GM08714 (cell line): ENCODE results near the gene MTARC1.

Experiments
- H3K4me3 ChIP-seq: fragments of 200-500 bp; sonication (Bioruptor generic); 2 replicates; pipeline ENCODE4 v1.5.1; 2014; ENCODE audit warnings: mild to moderate bottlenecking, low read length, inconsistent platforms
- ZNF274 ChIP-seq: IDR thresholded peaks from 2 replicates; pipeline ENCODE4 v1.6.1; 2012; ENCODE audit warnings: mild to moderate bottlenecking, low read depth, low read length

MTARC1 gene

DNA sequence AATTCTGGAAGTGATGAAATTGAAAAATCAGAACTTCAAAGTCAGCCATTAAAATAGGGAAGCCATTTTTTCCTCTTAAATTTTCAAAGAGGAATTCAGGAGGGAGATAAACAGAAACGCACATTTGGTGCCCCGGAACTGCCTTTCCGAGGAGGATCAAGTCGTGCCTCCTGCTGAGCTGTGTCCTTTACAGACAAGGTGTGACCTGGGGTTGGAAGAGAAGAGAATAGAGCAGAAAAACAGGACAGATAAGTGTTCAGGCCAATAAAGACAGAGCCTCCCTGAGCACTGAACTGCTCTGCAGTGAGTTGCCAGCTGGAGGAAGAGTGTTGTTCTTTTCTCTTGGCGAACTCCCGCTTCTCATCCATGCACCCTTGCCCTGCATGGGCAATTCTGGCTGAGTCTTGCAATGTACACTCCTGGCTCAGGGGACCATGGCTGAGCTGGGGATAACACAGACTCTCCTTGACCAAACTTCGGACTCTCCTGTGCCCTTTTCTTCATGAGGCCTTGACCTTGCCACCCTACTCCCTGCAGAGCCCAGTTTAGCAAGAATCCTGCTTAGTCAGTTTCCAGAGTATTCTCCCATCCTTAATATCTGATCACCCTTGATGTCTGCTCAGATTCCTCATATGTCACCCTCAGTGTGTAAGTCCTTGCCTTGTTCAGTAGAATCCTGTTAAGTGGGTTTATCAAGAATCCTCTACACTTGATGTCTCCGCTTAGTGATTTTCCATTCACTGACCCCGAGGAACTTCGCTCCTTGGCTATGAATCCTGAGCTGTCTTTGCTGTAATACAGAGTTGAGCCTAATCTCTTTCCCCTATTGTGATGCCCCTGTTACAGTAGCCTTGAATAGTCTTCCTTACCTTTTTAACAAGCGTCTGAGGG lies 1.3 kb upstream of the MTARC1 start:
- TF ChIP-seq ZNF274 = no peak

DNA sequence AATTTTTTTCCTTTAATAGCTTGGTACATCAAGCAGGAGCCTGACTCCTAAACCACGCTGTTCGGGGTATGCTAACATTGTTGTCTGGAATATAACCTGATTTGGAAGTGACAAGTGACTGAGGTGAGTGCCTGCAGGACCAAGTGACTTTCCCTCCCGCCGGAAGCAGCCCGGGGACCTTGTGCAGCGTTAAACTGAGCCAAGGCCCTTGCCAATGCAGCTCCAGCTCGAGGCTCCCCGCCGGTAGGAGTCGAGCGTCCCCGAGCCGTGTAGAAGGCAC lies 716 bp upstream of the MTARC1 start:
- H3K4me3 ChIP-seq = no peak overlapping the region
- TF ChIP-seq ZNF274 = no peak

More for the DNA sequence above, 1.3 kb upstream of the MTARC1 start:
- no peak overlapping the region for H3K4me3 ChIP-seq

DNA sequence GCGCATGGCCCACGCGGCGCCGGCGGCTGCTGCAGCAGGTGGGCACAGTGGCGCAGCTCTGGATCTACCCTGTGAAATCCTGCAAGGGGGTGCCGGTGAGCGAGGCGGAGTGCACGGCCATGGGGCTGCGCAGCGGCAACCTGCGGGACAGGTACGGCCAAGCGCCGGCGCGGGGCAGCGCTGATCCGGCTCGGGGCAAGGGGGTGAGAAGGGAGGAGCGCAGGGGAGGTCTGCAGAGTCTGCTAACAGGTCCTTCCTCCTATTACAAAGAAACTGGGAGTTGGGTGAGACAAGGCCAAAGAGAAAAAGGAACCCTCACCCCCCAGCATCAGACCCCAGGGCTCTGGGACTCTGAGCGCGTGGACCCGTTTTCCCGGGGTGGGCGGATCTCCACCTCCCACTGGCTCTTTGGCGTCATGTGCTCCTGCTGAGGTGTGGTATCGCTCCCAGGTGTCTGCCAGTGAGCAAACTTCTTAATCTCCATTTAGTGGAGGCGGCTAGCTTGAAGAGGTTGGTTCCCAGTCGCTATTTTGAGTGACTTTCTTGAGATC lies 431 bp downstream of the MTARC1 start:
- no peak for TF ChIP-seq ZNF274
- H3K4me3 ChIP-seq = peak overlapping the region; percentile 25; the same call in 1 of the 2 replicates

DNA sequence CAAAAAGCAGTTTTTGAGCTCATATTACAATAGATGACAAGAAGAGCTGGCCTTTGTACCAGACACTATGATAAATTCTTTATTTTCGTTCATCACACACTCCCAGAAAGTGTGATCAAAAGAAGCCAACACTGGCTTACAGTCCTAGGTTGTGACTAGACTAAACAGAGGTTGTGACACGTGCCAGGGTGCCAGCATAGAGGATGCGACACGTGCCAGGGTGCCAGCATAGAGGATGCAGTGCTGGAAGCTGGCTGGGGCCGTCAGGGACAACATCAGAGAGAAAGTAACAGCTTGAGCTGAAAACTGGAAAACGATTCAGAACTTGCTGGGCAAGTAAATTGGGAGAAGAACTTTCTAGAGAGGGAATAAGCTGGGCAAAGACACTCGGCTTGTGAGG lies 2.2 kb downstream of the MTARC1 start:
- H3K4me3 ChIP-seq = no peak overlapping the region
- TF ChIP-seq ZNF274 = no peak

DNA sequence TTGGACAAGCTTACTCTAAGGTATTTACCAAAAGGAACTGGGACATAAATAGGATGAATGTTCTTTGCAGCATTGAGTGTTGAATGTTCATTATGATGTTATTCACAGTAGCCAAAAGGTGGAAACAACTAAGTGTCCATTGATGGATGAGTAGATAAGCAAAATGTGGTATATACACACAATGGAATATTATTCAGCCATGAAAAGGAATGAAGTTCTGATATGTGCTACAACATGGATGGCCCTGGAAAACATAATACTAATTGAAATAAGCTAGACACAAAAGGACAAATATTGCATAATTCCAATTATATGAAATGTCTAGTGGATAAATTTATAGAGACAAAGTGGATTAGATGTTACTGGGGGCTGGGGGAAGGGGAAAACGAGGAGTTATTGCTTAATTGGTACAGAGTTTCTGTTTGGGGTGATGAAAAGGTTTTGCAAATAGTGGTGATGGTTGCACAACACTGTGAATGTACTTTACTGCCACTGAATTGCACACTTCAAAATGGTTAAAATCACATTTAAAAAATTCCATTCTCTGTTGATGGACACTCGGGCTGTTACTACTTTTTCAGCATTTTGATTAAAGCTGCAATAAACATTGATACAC lies 2.9 kb downstream of the MTARC1 start:
- H3K4me3 ChIP-seq = no peak overlapping the region
- no peak for TF ChIP-seq ZNF274

DNA sequence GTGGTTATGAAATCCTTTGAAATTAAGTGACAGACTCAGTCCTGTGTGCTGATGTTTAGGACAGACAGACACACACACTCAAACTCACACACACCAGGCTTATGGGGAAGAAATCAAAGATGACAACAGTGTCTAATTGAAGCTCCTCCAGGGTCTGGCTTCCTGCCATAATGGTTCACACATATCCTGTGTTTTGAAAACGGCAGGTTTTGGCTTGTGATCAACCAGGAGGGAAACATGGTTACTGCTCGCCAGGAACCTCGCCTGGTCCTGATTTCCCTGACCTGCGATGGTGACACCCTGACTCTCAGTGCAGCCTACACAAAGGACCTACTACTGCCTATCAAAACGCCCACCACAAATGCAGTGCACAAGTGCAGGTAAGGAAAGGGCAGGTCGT lies 4.6 kb downstream of the MTARC1 start:
- no peak for TF ChIP-seq ZNF274

DNA sequence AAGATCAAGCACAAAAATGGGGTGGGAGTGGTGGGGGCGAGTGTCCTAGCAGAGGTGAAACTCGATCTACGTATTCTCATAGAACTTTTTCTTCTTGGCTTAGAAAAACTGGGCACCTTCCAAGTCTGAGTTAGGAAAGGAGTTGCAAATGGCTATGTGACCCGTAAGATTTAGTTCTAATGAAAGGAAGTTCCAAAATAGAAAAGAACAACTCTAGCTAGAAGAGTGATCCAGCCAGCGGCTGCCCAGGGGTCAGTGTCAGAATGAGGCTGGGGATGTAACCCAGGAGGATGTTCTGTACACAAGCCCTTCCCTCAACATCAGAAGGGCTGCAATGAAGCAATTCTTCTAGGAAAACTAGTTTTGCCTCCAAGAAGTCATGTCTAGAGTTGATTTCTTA lies 5.2 kb downstream of the MTARC1 start:
- no peak for TF ChIP-seq ZNF274
- H3K4me3 ChIP-seq = no peak overlapping the region

More for the DNA sequence above, 4.6 kb downstream of the MTARC1 start:
- no peak overlapping the region for H3K4me3 ChIP-seq

DNA sequence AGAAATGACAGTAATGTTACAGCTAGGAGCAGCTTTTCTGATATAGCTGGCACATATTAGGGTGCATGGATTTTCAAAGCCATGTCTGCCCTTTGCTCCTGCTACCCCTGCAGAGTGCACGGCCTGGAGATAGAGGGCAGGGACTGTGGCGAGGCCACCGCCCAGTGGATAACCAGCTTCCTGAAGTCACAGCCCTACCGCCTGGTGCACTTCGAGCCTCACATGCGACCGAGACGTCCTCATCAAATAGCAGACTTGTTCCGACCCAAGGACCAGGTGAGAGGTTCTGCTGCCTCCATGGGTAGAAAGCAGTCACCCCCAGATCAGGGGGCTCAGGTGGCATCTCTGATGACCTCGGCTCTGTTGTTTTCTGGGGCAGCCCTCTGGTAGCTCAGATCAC lies 9.8 kb downstream of the MTARC1 start:
- no peak for TF ChIP-seq ZNF274
- no peak overlapping the region for H3K4me3 ChIP-seq

DNA sequence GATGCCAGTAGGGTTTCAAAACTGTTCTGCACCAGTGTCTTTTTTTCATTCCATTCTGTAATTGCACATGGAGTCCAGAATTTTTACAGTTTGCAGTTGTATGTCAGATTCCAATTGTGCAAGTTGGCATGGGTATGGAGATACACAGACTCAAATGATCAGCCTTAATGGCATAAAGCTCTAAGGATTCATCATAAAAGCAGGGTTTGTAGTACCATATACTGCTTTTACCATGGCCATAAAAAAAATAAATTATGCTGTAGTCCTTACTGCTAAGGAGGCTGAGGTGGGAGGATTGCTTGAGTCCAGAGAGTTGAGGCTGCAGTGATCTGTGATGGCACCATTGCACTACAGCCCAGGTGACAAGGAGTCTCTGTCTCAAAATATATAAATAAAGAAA lies 10.3 kb downstream of the MTARC1 start:
- H3K4me3 ChIP-seq = no peak overlapping the region
- no peak for TF ChIP-seq ZNF274

DNA sequence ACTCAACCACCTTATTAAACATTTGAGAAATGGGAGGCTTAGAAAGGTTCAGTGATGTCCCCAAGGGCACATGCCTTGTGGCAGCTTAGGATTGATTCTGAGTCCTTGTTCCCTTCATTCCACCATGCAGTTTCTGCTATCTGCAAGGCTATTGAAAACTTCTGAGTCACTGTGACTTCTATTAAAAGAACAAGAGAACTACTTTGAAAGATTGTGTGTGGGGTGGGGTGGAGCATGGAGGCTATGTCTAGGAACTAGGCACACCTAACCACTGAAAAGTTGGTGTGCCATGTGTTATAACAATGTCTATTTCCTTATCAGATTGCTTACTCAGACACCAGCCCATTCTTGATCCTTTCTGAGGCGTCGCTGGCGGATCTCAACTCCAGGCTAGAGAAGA lies 10.8 kb downstream of the MTARC1 start:
- H3K4me3 ChIP-seq = no peak overlapping the region
- TF ChIP-seq ZNF274 = no peak

DNA sequence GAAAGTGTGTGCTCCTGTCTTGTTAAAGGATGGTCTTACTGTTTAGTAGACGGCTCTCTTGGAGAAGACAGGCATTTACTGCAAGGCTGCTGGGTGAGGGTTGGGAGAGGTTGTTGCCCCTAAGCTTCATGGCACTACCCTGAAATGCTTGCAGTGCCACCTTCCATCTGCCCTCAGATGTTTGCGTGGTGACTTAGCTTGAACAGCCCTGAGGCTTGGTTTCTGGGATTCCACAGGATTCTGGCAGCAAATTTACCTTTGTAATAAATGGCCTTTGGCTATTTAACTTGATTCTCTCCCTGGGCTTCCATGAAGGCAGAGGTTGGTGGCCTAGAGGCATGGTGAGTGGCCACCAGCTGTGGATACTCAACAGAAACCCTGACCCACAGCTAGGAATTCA lies 11.6 kb downstream of the MTARC1 start:
- TF ChIP-seq ZNF274 = no peak

DNA sequence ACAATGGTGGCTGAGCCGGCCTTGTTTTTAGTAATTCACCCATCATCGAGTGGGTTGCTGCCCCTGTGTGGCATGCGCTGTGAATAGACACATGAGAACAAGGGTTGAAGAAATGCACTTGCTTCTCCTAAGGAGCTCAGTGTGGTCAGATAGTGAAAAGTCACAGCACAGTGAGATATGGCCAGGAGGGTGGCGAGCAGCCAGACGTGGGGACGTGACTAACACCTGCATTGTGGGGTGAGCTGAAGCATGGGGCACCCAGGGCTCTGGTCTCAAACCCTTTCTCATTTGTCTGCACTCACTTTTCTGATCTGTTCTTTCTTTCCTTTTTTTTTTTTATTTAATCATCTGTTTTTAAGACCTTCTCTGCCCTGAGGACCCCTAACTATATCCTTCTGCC lies 13.5 kb downstream of the MTARC1 start:
- H3K4me3 ChIP-seq = no peak overlapping the region
- TF ChIP-seq ZNF274 = no peak

More for the DNA sequence above, 11.6 kb downstream of the MTARC1 start:
- H3K4me3 ChIP-seq = no peak overlapping the region

DNA sequence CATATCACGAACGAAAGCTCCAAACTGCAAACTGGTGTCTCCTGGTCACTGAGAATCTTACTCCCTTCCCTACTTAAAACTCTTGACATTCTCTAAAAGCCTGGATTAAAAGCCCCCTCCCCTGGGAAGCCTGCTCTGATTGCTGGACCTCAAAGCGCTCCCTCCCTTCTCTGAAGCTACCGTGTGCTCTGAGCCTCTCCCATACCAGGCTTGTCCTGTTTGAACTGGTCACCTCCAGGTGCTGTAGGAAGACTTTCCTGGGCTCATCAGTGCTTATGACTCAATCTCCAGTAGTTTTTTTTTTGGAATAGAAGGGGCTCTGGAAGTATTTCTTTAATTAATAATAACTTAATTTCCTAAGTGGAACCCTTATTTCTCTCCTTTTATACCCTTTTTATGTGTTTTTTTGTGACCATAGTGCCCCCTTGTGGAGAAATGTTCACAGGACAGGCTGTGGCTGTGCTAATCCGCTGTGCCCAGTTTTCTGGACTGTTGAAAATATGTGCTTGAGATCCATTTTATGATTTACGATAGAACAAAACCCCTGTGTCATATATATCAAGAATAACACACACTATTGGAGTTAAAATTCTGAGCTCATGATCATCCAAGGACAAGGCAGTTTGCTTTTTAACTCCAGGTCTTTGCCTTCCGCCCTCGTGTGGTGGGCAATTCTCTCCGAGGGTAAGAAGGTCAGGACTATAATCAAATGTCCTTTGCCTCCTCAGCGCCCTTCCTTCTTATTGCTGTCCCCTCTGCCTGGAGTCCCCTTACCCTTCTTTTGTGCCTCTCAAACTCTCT lies 16.9 kb downstream of the MTARC1 start:
- H3K4me3 ChIP-seq = no peak overlapping the region
- TF ChIP-seq ZNF274 = no peak

DNA sequence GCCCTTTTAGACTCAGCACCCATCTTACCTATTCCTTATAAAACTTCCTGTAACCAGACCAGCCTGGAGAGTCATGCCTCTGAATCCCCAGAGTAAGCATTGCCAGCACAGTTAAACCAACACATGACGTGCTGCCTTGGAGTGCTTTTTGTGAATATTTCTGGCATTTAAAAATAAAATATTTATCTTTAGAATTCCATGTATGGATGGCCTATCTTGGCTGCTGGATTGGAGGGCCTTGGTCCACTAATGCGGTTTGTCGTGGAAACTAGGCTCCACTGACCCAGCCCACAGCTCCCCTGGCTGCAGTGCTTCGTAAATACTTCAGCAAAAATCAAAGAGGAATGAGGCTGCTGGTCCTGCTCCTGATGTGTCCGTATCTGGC lies 17.5 kb downstream of the MTARC1 start:
- no peak for TF ChIP-seq ZNF274
- H3K4me3 ChIP-seq = no peak overlapping the region
